ENCODE data around the gene WDCP. TPM values are rescaled to one million over a fixed set of nuclear protein-coding genes. Genes with fewer than 3 reads are reported as not detected.
A peak's percentile ranks its signal among the peaks of the same experiment; 100 is the strongest.

WDCP gene
- total RNA-seq, 2 donors from 2014 or later, result 6.3 to 7.2 TPM

DNA sequence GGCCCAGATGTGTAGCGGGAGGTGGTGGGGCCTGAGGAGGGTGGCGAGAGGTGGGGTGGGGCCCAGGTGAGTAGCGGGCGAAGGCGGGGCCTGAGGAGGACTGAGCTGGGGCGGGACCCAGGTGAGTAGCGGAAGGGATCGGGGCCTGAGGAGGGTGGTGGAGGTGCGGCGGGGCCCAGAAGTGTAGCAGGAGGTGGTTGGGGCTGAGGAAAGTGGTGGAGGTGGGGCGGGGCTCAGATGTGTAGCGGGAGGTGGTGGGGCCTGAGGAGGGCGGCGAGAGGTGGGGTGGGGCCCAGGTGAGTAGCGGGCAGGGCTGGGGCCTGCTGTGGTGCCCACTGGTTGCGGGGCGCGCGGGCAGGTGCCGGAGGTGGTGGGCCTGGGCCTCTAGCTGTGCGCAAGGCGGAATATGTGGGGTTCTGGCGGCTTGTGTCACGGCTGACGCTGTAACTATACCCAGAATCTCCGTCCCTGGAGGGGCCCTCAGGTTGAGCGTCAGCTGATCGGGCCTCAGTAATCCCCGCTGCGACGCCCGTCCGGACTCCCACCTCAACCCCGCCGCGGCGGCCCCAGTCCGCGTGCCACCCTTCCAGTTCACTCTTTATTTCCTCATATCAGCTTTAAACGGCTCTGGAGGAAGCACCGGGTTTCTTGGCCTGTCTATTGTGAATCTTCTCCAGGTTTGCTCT, 29.8 kb upstream of the WDCP start:
- no peaks in the 10 kb centered on the region for H3K27me3 ChIP-seq (replicated peaks; ENCODE audit: insufficient read depth)
- under 1% methylated on average over 37 of the region's 41 CpGs for WGBS
- peak overlapping the region; percentile 53 to 55 for H3K4me3 ChIP-seq
- H3K36me3 ChIP-seq, result no peaks in the 10 kb centered on the region
- peak overlapping the region; percentile 98 for H3K27ac ChIP-seq
- no peaks in the 10 kb centered on the region for H3K9me3 ChIP-seq
- TF ChIP-seq POLR2AphosphoS5 (IDR thresholded peaks at IDR 0.05) (peak; percentile 5), POLR2A (IDR thresholded peaks at IDR 0.05) (peak; percentile 74)
- TF ChIP-seq, protein P1, sequence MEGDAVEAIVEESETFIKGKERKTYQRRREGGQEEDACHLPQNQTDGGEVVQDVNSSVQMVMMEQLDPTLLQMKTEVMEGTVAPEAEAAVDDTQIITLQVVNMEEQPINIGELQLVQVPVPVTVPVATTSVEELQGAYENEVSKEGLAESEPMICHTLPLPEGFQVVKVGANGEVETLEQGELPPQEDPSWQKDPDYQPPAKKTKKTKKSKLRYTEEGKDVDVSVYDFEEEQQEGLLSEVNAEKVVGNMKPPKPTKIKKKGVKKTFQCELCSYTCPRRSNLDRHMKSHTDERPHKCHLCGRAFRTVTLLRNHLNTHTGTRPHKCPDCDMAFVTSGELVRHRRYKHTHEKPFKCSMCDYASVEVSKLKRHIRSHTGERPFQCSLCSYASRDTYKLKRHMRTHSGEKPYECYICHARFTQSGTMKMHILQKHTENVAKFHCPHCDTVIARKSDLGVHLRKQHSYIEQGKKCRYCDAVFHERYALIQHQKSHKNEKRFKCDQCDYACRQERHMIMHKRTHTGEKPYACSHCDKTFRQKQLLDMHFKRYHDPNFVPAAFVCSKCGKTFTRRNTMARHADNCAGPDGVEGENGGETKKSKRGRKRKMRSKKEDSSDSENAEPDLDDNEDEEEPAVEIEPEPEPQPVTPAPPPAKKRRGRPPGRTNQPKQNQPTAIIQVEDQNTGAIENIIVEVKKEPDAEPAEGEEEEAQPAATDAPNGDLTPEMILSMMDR (IDR thresholded peaks at IDR 0.05), result no peak
- intact Hi-C loops (cut with DNase I), result loop anchor here (2.0 kb wide), 1 partner anchor 150 kb away; the partner anchor contains the start of gene ATAD2B
- DNase-seq (ENCODE audit: low spot score), result no peak
- H3K4me1 ChIP-seq (replicated peaks), result no peaks in the 10 kb centered on the region

DNA sequence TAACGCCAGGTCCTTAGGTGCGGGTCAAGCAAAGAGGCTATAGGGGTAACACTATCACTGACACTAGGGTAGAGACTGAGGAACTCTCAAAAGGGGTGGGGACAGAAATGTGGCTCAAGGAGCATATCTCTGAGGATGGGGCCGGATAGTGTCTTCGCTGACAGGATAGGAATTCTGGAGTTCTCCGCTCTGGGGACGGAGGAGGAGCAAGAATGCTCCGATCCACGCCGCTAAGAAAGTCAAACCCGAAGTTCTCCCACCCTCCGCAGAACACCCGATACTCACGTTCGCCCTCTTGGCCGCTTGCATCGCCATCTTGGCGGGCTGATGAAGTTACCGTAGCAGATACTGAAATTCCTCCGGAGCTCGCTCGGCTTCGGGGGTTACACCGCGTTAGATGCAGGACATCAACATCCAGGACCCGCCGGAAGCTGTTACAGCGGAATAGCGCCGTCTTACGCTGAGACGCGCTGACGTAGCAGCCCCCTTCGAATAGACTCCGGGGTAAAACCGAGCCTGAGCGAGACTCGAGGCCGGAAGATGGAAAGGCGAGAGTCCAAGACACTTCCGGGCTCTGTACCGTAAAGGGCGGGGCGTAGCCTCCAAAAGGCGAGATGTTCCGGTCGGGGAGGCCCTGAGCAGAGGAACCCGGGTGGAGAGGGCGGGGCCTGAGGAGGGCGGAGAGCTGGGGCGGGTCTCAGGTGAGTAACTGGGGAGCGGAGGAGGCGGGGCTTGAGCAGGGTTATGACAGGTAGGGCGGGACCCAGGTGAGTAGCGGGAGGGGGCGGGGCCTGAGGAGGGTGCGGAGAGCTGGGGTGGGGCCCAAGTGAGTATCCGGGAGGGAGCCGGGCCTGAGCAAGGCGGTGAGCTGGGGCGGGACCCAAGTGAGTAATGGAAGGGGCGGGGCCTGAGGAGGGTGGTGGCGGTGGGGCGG, 29.0 kb upstream of the WDCP start, which contains the start of gene SF3B6:
SF3B6 (minus strand) TSS at position 412 of the 934 bp plus-strand sequence; CDS start at position 315, 97 bp downstream.
- H3K4me3 ChIP-seq, result peak within 1 kb of the TSS; percentile 53 to 55
- no peaks in the 10 kb centered on the region for H3K36me3 ChIP-seq
- no peaks in the 10 kb centered on the region for H3K27me3 ChIP-seq (replicated peaks; ENCODE audit: insufficient read depth)
- 1% methylated on average over 64 of the region's 64 CpGs for WGBS
- intact Hi-C loops (cut with DNase I), result loop anchor here (2.0 kb wide), 1 partner anchor 149 kb away; the partner anchor contains the start of gene ATAD2B
- peak within 1 kb of the TSS; percentile 98 for H3K27ac ChIP-seq
- peak; percentile 100 for DNase-seq (ENCODE audit: low spot score)
- H3K9me3 ChIP-seq, result no peaks in the 10 kb centered on the region
- no peaks in the 10 kb centered on the region for H3K4me1 ChIP-seq (replicated peaks)
- TF ChIP-seq POLR2A (IDR thresholded peaks at IDR 0.05) (peak; percentile 75), POLR2AphosphoS5 (IDR thresholded peaks at IDR 0.05) (peak; percentile 99)
- TF ChIP-seq, protein P1 (IDR thresholded peaks at IDR 0.05), result peak in 1 of 4 experiments; percentile 26

DNA sequence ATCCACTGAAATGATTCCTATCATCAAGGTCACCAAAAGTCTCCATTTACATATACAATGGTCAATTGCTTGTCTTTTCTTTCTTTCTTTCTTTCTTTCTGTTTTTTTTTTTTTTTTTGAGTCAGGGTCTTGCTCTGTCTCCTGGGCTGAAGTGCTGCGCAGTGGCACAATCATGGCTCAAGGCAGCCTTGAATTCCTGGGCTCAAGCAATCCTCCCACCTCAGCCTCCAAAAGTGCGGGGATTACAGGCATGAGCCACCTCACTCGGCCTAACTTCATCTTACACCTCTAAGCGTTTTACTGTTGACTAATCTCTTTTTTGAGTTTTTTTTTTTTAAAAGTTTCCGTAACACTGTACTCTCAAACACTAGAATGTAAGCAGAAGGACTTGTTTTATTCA, 28.1 kb upstream of the WDCP start:
- H3K36me3 ChIP-seq, result no peaks in the 10 kb centered on the region
- H3K27me3 ChIP-seq (replicated peaks; ENCODE audit: insufficient read depth), result no peaks in the 10 kb centered on the region
- no peaks in the 10 kb centered on the region for H3K4me1 ChIP-seq (replicated peaks)
- WGBS, result 56% methylated on average over 5 of the region's 5 CpGs
- DNase-seq (ENCODE audit: low spot score), result no peak
- H3K4me3 ChIP-seq, result peak overlapping the region; percentile 53 to 55
- TF ChIP-seq POLR2A (IDR thresholded peaks at IDR 0.05), result no peak
- TF ChIP-seq, protein P1 (IDR thresholded peaks at IDR 0.05), result no peak
- no peak for TF ChIP-seq POLR2AphosphoS5 (IDR thresholded peaks at IDR 0.05)
- H3K27ac ChIP-seq, result peak overlapping the region; percentile 98
- intact Hi-C loops (cut with DNase I), result no loop called here
- no peaks in the 10 kb centered on the region for H3K9me3 ChIP-seq

DNA sequence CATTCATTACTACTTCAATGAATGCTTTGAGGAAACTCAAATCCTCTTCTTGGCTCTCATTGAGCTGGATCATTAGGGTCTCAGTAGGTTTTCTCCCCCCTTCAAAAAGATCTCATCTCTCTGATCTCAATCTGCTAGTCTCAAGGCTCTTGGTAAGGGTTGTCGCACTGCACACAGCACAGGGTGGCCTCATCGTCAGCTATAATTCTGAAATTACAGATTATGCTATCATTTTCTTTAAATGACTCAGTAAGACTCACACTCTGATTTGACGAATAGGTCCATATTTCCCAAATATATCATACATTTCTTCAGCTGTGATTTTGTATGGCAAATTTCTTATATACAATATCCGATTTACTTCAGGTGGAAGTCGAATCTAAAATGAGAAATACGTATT, 26.6 kb upstream of the WDCP start:
- Histone ChIP-seq H3K27ac (no peak overlapping the region), H3K27me3 (replicated peaks; ENCODE audit: insufficient read depth) (no peaks in the 10 kb centered on the region), H3K4me1 (replicated peaks) (no peaks in the 10 kb centered on the region), H3K36me3 (no peaks in the 10 kb centered on the region), H3K4me3 (no peak overlapping the region), H3K9me3 (no peaks in the 10 kb centered on the region)
- DNase-seq (ENCODE audit: low spot score), result no peak
- 94% methylated on average over 6 of the region's 6 CpGs for WGBS
- TF ChIP-seq, protein P1 (IDR thresholded peaks at IDR 0.05), result no peak
- TF ChIP-seq POLR2AphosphoS5 (IDR thresholded peaks at IDR 0.05), result no peak
- TF ChIP-seq POLR2A (IDR thresholded peaks at IDR 0.05), result no peak
- intact Hi-C loops (cut with DNase I), result no loop called here
